Immature natural killer cell (primary cell): ENCODE measurements around the gene CPEB1. TPM values are rescaled to one million over a fixed set of nuclear protein-coding genes. Genes with fewer than 3 reads are reported as not detected.
"Not testable (repeated sequence)": the region's sequence is repeated elsewhere in the genome, so short reads cannot be mapped to it uniquely, and the experiment has no call there.

Experiments used
- DNase-seq, 3 donors: peaks; one replicate each; pipeline ENCODE4 v3.0.0; 2022; ENCODE audit warnings: mixed read lengths in 1 of 3
- H3K27ac Mint-ChIP-seq, 6 donors: one replicate each; pipeline ENCODE4 v1.8.0; 2020; ENCODE audit warnings: mixed read lengths in 6 of 6, mild to moderate bottlenecking in 5 of 6, inconsistent platforms in 4 of 6, moderate library complexity in 3 of 6
- H3K27me3 Mint-ChIP-seq, 3 donors: one replicate each; pipeline ENCODE4 v1.8.0; 2020 to 2021; ENCODE audit warnings: low read depth in 3 of 3, mild to moderate bottlenecking in 3 of 3, mixed read lengths in 3 of 3, moderate library complexity in 3 of 3, inconsistent platforms in 1 of 3
- H3K36me3 Mint-ChIP-seq, 3 donors: one replicate each; pipeline ENCODE4 v1.8.0; 2020; ENCODE audit warnings: mixed read lengths in 3 of 3, inconsistent platforms in 2 of 3, mild to moderate bottlenecking in 2 of 3
- H3K4me1 Mint-ChIP-seq, 2 donors: one replicate each; pipeline ENCODE4 v1.8.0; 2020; ENCODE audit warnings: inconsistent platforms in 2 of 2, mild to moderate bottlenecking in 2 of 2, mixed read lengths in 2 of 2, moderate library complexity in 1 of 2
- H3K4me3 Mint-ChIP-seq, 5 donors: one replicate each; pipeline ENCODE4 v1.8.0; 2020; ENCODE audit warnings: mild to moderate bottlenecking in 5 of 5, mixed read lengths in 5 of 5, inconsistent platforms in 3 of 5, moderate library complexity in 3 of 5
- H3K9me3 Mint-ChIP-seq, 6 donors: one replicate each; pipeline ENCODE4 v1.8.0; 2020; ENCODE audit warnings: mild to moderate bottlenecking in 6 of 6, mixed read lengths in 6 of 6, inconsistent platforms in 4 of 6, moderate library complexity in 3 of 6
- polyA plus RNA-seq, 3 donors: library from polyadenylated mRNA; unstranded; fragments of 300-500 nt; fragmentation: Illumina TruSeq; gene quantifications; one replicate each; pipeline ENCODE4 v1.2.3, GENCODE V29; 2021

CPEB1 gene
- polyA plus RNA-seq, 3 donors from 2014 or later = not detected

DNA sequence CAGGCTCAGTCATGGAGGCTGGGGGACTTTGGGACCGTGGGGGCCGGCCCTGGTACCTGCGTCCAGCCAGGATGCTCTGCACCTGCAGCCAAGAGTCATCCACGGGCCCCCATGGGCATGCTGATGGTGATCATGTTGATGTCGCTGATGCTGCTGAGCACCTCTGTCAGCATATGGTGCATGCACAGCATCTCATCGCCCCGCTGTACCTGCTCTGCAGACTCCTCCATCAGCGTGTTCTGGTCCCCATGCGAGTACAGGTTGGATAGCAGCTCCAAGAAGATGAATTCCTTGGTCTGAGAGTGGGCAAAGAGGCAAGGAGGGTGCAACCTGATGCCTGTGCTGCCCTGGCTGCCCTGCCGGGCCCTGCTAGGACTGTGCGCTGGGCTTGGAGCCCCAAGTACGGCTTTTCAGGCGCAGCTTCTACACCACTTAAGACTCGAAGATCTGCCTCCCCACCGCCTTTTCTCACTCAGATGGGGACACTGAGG lies 114.1 kb downstream of the CPEB1 start:
- DNase-seq = no peak
- Mint-ChIP-seq H3K27ac (no peak overlapping the region), H3K9me3 (no peaks in the 10 kb centered on the region), H3K27me3 (peaks cover 0 to 2% (median 1%) of the 10 kb centered on the region in 3 donors), H3K4me3 (no peak overlapping the region), H3K4me1 (peaks cover 7 to 26% of the 10 kb centered on the region in 2 donors), H3K36me3 (peaks cover 20 to 33% (median 30%) of the 10 kb centered on the region in 3 donors)

DNA sequence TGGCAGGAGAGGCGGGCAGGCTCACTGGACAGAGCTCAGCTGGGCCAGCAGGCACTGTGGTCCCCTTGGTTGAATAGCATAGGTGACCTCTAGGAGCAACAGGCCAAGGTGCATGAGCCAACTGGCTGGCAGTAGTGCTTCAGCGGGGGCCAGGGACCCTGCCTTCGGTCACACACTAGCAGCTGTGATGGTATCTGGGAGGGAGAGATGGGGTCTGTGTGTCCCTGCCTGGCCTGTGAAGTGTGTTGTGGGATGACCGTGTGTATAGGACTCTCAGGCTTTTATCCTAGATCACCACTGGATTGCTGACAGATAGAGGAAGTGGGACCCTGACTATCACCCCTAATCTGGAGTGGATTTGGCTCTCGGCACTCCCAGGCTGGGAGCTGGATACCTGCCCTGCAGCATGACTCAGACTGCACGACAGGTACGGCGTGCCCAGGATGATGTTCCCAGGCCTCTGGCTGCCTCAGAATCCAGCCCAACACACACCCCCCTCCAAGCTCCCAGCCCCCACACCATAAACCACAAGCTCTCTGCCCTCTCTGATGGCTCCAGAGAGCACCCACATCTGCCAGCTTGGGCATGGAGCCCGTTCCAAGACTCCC lies 114.7 kb downstream of the CPEB1 start:
- Mint-ChIP-seq H3K27ac (no peak overlapping the region), H3K4me1 (peaks cover 4 to 20% of the 10 kb centered on the region in 2 donors), H3K36me3 (peaks cover 16 to 29% (median 26%) of the 10 kb centered on the region in 3 donors), H3K4me3 (no peak overlapping the region), H3K9me3 (no peaks in the 10 kb centered on the region), H3K27me3 (peaks cover 0 to 2% (median 1%) of the 10 kb centered on the region in 3 donors)
- no peak for DNase-seq

DNA sequence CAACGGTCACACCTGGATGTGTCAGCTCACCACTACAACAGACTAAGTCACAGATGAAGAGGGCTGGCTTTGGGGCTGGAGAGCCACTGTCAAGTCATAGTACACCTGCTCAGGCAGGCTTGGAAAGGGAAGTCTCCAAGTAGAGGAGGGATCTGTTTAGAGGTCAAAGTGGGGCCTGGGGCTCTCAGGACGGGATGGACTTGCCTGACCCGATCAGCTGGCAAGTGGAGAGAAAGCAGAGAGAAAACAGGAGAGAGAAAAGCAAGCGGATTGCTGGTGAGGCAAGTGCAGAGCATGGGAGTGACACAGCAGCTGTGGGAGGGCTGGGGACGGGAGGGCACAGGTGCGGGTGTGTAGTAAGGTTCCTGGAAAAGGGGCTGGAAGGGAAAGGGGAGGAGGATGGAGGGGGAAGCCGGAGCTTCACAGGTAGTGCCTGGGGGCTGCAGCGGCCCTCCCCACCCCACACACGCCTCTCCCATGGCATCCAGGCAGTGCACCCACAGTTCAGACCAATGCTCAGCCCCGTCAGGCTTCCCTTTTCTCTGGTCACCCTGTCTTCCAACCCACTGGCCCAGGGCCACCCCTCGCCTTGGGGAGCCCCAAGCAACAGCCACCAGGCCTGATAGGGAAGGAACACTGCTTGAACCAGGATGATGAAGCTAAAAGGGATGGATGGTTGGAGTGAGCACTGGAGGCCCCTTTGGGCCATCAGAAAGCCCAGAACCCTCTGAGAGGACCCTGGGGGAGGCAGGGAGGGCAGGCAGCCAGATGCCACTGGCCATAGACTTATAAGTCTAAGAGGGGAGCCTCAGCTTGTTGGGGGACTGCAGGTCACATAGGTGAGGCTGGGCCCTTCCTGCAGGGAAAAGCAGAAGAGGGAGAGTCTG lies 115.4 kb downstream of the CPEB1 start:
- H3K4me3 Mint-ChIP-seq = no peak overlapping the region
- no peaks in the 10 kb centered on the region for H3K9me3 Mint-ChIP-seq
- H3K27ac Mint-ChIP-seq = peak overlapping the region in 1 of 6 donors; percentile 42
- H3K36me3 Mint-ChIP-seq = peaks cover 10 to 23% (median 20%) of the 10 kb centered on the region in 3 donors
- peaks cover 4 to 13% of the 10 kb centered on the region in 2 donors for H3K4me1 Mint-ChIP-seq
- peaks cover 0 to 4% (median 1%) of the 10 kb centered on the region in 3 donors for H3K27me3 Mint-ChIP-seq
- DNase-seq = no peak

DNA sequence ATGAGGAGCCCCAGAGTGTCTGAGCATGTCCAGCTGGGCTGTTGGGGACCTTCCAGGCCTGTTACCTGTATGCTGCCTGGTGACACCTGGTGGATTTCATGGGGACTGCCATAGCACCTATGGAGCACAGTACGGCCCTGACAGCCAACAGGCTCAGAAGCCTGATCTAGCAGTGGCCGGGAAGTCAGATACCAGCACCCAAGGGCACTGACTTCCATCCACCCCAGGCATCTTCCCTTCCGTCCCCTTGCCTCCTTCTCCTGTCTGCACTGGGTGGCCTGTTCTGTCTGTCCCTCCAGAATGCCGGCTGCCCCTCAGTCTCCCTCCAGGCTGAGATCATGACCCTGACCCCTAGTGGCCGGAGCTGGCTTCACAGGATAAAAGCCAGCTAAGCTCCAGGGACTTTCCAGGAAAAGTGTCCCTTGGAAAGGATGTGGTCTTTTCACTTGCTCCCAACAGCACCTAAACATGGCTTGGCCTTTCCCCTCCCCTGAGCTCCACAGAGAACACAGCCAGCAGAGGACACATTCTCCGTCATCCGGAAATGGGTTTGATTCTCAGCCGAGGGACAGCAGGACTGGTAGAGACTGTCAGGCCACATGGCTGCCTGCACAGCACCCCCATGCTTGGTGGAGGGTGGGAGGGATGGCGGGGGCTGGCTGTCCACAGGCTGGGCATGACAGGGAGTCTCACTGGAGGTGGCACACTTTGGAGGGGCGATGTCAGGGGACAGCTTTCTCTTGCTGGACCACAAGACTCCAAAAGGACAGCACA lies 116.4 kb downstream of the CPEB1 start:
- Mint-ChIP-seq H3K27me3 (peaks cover 0 to 4% (median 1%) of the 10 kb centered on the region in 3 donors), H3K9me3 (no peaks in the 10 kb centered on the region), H3K36me3 (peaks cover 10 to 16% (median 13%) of the 10 kb centered on the region in 3 donors), H3K4me3 (peak overlapping the region; percentile 75 to 83 (median 79)), H3K4me1 (peaks cover 4 to 7% of the 10 kb centered on the region in 2 donors), H3K27ac (peak overlapping the region in 2 of 6 donors; percentile 33 to 61)
- DNase-seq = peak; percentile 60 to 66 (median 66)

DNA sequence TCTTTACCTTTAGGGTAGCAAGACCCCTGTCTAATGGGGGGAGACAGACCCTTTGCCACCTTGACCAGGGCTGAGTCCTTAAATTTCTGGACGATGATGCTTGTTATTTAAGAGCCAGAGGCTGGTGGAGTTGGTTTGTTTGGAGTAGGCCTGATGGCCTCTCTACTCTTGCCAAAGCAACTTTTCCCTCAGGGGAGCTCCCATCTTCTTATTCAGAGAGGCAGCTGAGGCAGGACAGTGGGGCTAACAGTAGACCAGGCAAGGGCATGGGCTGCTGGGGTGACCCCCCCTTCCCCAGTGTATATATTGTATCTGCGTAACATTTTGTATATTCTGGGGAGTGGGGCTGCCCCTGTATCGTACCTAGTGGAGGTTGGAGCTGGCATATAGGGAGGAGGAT lies 117.2 kb downstream of the CPEB1 start:
- peaks cover 10 to 11% (median 10%) of the 10 kb centered on the region in 3 donors for H3K36me3 Mint-ChIP-seq
- no peak overlapping the region for H3K27ac Mint-ChIP-seq
- H3K27me3 Mint-ChIP-seq = peaks cover 0 to 4% (median 1%) of the 10 kb centered on the region in 3 donors
- no peak overlapping the region for H3K4me3 Mint-ChIP-seq
- H3K4me1 Mint-ChIP-seq = peaks cover 4 to 7% of the 10 kb centered on the region in 2 donors
- no peak for DNase-seq
- H3K9me3 Mint-ChIP-seq = no peaks in the 10 kb centered on the region

DNA sequence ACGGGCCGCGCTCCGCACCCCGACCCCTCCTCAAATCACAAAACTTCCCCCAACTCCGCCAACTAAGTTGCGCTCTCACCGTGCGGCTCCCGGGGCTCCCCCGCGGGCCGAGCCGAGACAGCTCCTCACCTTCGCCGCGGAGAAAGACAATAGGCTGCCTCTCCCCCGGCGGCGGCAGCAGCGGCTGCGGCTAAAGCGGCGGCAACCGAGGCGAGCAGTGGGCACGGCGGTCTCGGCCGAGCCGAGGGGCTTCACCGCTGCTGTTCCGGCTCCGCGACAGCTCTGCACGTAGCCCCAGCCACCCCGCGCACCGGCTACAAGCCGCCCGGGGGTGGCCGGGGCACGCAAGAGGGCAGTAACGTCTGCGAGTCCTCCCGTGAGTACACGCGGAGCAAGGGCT lies 133.6 kb downstream of the CPEB1 start:
- not testable (repeated sequence) for DNase-seq

DNA sequence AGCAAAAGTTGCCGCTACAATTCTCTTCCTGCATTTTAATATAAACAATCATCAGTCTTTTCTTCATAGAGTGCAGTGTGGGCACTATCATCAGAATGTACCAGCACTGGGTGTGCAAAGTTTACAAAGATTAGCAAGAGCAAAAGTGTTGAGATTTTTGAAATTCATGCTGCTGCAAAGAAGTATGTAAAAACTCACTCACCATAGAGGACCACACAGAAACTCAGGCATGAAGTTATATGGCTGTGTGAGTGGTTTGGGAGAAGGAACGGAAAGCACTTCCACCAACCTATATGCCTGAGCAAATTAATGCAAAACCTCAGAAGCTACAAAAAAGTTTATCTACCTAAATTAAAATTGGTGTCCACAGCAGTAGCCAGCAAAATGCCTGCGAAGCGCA lies 139.5 kb downstream of the CPEB1 start:
- H3K9me3 Mint-ChIP-seq, H3K27ac Mint-ChIP-seq, H3K4me3 Mint-ChIP-seq, H3K27me3 Mint-ChIP-seq, H3K4me1 Mint-ChIP-seq, H3K36me3 Mint-ChIP-seq, DNase-seq: not testable (repeated sequence)

More for the DNA sequence above, 133.6 kb downstream of the CPEB1 start:
- H3K27ac Mint-ChIP-seq, H3K9me3 Mint-ChIP-seq, H3K4me3 Mint-ChIP-seq, H3K27me3 Mint-ChIP-seq, H3K4me1 Mint-ChIP-seq, H3K36me3 Mint-ChIP-seq: not testable (repeated sequence)

DNA sequence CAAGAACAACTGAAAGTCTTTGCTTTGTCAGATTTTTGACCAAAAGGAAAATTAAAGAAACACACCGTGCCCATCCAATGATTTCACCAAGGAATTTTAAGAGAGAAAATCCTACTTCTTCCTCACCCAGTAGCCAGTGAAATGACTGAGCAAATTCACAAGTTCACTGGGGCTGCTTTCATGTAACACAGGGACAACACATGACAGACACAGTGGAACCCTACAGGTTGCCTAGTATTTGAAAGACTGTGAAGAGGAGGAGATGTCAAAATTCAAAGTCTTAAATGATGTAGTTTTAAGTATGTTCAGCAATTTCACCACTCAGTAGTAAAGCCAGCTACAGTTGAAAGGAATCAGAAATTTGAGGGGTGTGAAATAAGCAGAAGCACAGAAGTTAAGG lies 140.1 kb downstream of the CPEB1 start:
- not testable (repeated sequence) for H3K27me3 Mint-ChIP-seq, H3K4me3 Mint-ChIP-seq, DNase-seq, H3K27ac Mint-ChIP-seq, H3K4me1 Mint-ChIP-seq, H3K9me3 Mint-ChIP-seq, H3K36me3 Mint-ChIP-seq

DNA sequence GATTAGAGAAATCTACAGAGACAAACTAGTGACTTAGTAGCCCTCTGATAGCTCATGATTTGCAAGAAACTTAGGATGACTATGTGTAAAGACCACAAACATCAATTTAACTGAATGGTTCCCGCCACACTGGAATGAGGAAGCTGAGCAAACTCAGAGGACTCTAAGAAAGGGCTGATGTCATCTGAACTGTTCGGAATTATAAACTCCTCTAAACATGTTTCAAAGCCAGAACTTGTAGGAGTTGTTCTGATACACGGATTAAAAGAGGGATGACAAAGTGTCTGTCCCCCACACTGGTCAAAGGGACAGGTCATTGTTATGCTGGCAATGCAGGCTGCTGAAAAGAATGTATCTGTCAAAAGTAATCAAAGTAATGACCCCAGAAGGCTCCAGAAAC lies 141.3 kb downstream of the CPEB1 start:
- H3K27me3 Mint-ChIP-seq, H3K27ac Mint-ChIP-seq, H3K36me3 Mint-ChIP-seq, DNase-seq, H3K4me1 Mint-ChIP-seq, H3K9me3 Mint-ChIP-seq, H3K4me3 Mint-ChIP-seq: not testable (repeated sequence)

DNA sequence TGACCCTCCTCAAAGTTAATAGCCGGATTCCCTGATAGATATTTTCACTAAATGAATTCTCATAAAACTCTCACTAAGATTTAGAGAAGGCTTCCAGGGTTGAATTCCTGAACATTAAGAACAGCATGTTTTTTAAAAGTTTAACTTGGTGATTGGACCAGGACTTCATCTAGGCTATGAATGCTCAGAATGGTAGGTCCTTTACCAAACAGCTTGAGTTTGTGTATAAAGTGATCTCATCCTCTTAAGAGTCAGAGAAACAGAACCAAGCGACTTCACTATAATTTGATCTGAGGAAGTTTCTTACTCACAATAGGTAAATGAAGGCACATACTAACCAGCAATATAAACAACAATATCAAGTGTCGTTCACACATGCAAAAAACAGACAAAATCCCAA lies 143.1 kb downstream of the CPEB1 start:
- H3K9me3 Mint-ChIP-seq, H3K36me3 Mint-ChIP-seq, H3K4me1 Mint-ChIP-seq, DNase-seq, H3K4me3 Mint-ChIP-seq, H3K27ac Mint-ChIP-seq, H3K27me3 Mint-ChIP-seq: not testable (repeated sequence)

DNA sequence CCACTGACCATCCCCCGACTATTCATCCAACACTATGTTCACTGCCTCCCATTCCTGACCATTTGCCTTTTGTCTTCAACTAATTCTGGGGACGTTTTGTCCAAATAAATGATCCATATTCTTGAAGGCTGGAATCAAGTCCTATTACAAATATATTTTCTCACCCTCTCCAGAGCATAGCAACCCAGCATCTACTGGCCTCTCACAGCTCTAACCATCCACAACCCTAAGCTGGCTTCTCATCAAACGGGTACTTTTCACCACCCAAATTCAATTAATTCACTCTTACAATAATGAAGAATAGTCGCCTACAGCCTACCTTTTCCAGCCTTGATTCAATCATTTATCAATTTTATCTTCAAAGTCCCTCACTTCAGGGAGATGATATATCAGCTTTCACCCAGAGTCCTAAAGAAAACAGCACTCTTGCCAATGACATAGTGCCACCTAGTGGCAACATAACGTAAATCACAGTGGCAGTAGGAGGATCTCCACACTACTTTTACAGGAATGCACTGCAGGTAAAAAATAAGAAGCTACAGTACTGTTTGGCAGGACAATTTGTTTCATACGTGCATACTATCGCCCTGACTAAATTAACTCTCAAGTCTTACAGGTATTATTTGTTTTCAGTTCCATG lies 144.3 kb downstream of the CPEB1 start:
- not testable (repeated sequence) for H3K27me3 Mint-ChIP-seq, H3K9me3 Mint-ChIP-seq, H3K27ac Mint-ChIP-seq, H3K36me3 Mint-ChIP-seq, H3K4me1 Mint-ChIP-seq, H3K4me3 Mint-ChIP-seq
- DNase-seq = peak; percentile 8 to 31 (median 19)

DNA sequence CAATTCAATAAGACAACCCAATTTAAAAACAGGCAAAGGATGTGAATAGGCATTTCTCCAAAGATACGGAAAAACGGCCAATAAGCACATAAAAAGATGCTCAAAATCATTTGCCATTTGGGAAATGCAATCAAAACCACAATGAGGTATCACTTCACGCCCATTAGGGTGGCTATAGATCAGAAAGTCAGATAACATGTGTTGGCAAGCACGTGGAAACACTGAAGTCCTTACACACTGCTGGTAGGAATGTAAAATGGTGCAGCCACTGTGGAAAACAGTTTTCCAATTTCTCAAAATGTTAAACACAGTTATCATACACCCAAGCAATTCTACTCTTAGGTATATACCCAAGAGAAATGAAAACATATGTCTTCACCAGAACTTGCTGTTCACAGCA lies 146.4 kb downstream of the CPEB1 start:
- not testable (repeated sequence) for H3K36me3 Mint-ChIP-seq, H3K9me3 Mint-ChIP-seq, H3K4me3 Mint-ChIP-seq, H3K4me1 Mint-ChIP-seq, H3K27me3 Mint-ChIP-seq, DNase-seq, H3K27ac Mint-ChIP-seq

DNA sequence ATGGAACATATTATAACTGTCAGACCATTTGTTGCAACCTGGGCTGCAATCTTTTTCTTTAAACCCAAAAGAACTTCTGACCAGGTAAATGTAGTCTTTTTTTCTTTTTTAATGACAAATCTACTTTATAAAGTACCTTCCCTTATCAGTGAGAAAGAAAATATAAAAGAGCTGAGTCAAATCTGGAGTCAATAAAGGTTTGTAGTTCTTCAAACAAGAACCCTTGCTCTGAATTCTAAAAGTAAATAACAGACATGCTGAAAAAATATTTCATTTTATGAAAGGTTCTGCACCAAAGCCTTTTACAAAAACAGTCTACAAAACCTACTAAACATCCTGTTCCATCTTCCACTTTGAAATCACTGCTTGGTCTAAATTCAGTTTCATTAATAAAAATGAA lies 149.2 kb downstream of the CPEB1 start:
- H3K4me1 Mint-ChIP-seq, H3K9me3 Mint-ChIP-seq, H3K27ac Mint-ChIP-seq, H3K4me3 Mint-ChIP-seq, H3K36me3 Mint-ChIP-seq, DNase-seq, H3K27me3 Mint-ChIP-seq: not testable (repeated sequence)
